OCI-LY1 (cell line): ENCODE results near the gene PRAMEF14.
"Not testable (repeated sequence)": the region's sequence is repeated elsewhere in the genome, so short reads cannot be mapped to it uniquely, and the experiment has no call there.

Source experiments
- H2AFZ ChIP-seq: fragments of 200-600 bp; sonication (generic), shearing (Covaris generic); 2 replicates; pipeline ENCODE4 v1.6.0; 2014; ENCODE audit warnings: antibody characterized with exemption, mild to moderate bottlenecking, low read length
- H3F3A ChIP-seq: fragments of 200-600 bp; sonication (generic), shearing (Covaris generic); 2 replicates; pipeline ENCODE4 v1.6.0; 2014; ENCODE audit warnings: mild to moderate bottlenecking, antibody characterized with exemption, low read length, moderate library complexity; ENCODE audit not compliant: insufficient read depth
- H3K27ac ChIP-seq: fragments of 200-600 bp; sonication (generic); 2 replicates; pipeline ENCODE4 v1.5.1; 2014; ENCODE audit warnings: low read length, mixed run types, mild to moderate bottlenecking, low read depth; ENCODE audit not compliant: poor library complexity, severe bottlenecking
- H3K27me3 ChIP-seq: fragments of 200-600 bp; sonication (generic); 2 replicates; pipeline ENCODE4 v1.6.0; 2014; ENCODE audit warnings: antibody characterized with exemption, mild to moderate bottlenecking, low read length, moderate library complexity; ENCODE audit not compliant: insufficient read depth
- H3K36me3 ChIP-seq: fragments of 200-600 bp; sonication (generic); 2 replicates; pipeline ENCODE4 v1.6.1; 2014; ENCODE audit warnings: mild to moderate bottlenecking, antibody characterized with exemption, low read length, moderate library complexity, mixed read lengths; ENCODE audit not compliant: insufficient read depth
- H3K4me1 ChIP-seq: fragments of 200-600 bp; sonication (generic); 2 replicates; pipeline ENCODE4 v1.5.1; 2014; ENCODE audit warnings: mild to moderate bottlenecking, low read length, moderate library complexity; ENCODE audit not compliant: insufficient read depth, severe bottlenecking
- H3K4me2 ChIP-seq: fragments of 200-600 bp; sonication (generic), shearing (Covaris generic); 2 replicates; pipeline ENCODE4 v1.6.1; 2014; ENCODE audit warnings: low read length
- H3K4me3 ChIP-seq: fragments of 200-600 bp; sonication (generic); 2 replicates; pipeline ENCODE4 v1.5.1; 2014; ENCODE audit warnings: low read length, low read depth, mild to moderate bottlenecking, mixed read lengths; ENCODE audit not compliant: poor library complexity, severe bottlenecking
- H3K79me2 ChIP-seq: fragments of 200-600 bp; shearing (Covaris generic); 2 replicates; pipeline ENCODE4 v1.6.1; 2016; ENCODE audit warnings: mixed run types, low read length, mixed read lengths; ENCODE audit not compliant: insufficient read depth
- H3K9ac ChIP-seq: fragments of 200-600 bp; sonication (generic), shearing (Covaris generic); 2 replicates; pipeline ENCODE4 v1.6.1; 2014; ENCODE audit warnings: mild to moderate bottlenecking, low read length, mixed read lengths
- H3K9me2 ChIP-seq: fragments of 200-600 bp; sonication (generic), shearing (Covaris generic); 2 replicates; pipeline ENCODE4 v1.6.1; 2014; ENCODE audit warnings: low read depth, mild to moderate bottlenecking, low read length, mixed read lengths
- H3K9me3 ChIP-seq: fragments of 200-600 bp; shearing (Covaris generic); 2 replicates; pipeline ENCODE4 v1.6.1; 2014; ENCODE audit warnings: low read length, mixed read lengths
- H4K20me1 ChIP-seq: fragments of 200-600 bp; sonication (generic), shearing (Covaris generic); 2 replicates; pipeline ENCODE4 v1.6.0; 2016; ENCODE audit warnings: mild to moderate bottlenecking, low read length; ENCODE audit not compliant: insufficient read depth
- CTCF ChIP-seq: fragments of 200-600 bp; sonication (generic), shearing (Covaris generic); IDR thresholded peaks from 2 replicates; pipeline ENCODE4 v1.5.1; 2017; ENCODE audit warnings: mild to moderate bottlenecking, antibody characterized with exemption, low read length, moderate library complexity, mixed read lengths

PRAMEF14 gene

GRCh38 chr1:13368544-13368943 is 21.6 kb upstream of the PRAMEF14 start:
- peak; percentile 40 for TF ChIP-seq CTCF
- H3K9ac ChIP-seq, H3K27me3 ChIP-seq: not testable (repeated sequence)

DNA sequence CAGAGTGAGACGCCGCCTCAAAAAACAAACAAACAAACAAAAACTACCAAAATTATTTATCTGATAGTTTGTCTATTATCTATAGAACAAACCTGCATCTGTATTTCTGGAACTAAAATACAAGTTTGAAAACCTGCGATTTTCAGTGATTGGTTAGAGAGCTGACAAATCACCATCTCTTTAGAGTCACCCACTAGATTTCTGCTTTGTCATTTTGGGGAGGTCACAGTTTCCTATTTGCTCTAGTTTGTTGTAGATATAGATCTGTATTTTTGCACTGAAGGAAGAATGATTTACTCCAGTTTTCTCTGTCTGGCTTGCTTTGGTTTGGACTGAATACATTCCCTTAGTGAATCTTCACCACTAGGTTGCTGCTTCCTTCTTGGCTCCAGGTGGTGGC is 19.6 kb upstream of the PRAMEF14 start:
- H3K36me3 ChIP-seq, H3K4me3 ChIP-seq, H3F3A ChIP-seq, H3K4me1 ChIP-seq, H3K9me2 ChIP-seq, H3K27me3 ChIP-seq, H3K79me2 ChIP-seq, H3K27ac ChIP-seq, H4K20me1 ChIP-seq, H3K4me2 ChIP-seq, H2AFZ ChIP-seq, H3K9me3 ChIP-seq, H3K9ac ChIP-seq: not testable (repeated sequence)

More at GRCh38 chr1:13368544-13368943, 21.6 kb upstream of the PRAMEF14 start:
- H4K20me1 ChIP-seq, H3K36me3 ChIP-seq, H2AFZ ChIP-seq, H3K9me3 ChIP-seq, H3K4me3 ChIP-seq, H3K9me2 ChIP-seq, H3K4me2 ChIP-seq, H3K4me1 ChIP-seq, H3K27ac ChIP-seq, H3K79me2 ChIP-seq, H3F3A ChIP-seq: not testable (repeated sequence)

DNA sequence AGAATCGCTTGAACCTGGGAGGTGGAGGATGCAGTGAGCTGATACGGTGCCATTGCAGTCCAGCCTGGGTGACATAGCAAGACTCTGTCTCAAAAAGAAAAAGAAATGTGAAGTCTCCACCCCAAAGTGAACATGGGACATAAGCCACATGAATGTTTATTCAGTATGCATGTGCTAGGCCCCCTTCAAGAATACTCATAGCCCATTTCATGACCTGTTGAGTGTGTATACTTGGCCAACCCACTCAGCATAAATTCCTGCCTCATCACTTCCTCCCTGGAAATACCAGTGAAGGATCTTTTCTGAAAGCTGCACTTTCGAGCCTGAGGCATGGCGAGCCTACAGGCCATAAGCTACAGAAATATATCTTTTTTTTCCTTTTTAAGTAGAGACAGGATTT is 18.0 kb upstream of the PRAMEF14 start:
- not testable (repeated sequence) for H2AFZ ChIP-seq, H3K9me2 ChIP-seq, H3K79me2 ChIP-seq, H3F3A ChIP-seq, H3K4me1 ChIP-seq, H3K27ac ChIP-seq, H3K27me3 ChIP-seq, H3K4me3 ChIP-seq, H3K4me2 ChIP-seq, H3K9me3 ChIP-seq, H4K20me1 ChIP-seq, H3K36me3 ChIP-seq, H3K9ac ChIP-seq

- not testable (repeated sequence) for H3K27me3 ChIP-seq, H3K4me1 ChIP-seq, H3K9me3 ChIP-seq, H3K4me2 ChIP-seq, H3K4me3 ChIP-seq, H3K79me2 ChIP-seq, H2AFZ ChIP-seq, H3K9ac ChIP-seq, H3K9me2 ChIP-seq, H3K36me3 ChIP-seq, H4K20me1 ChIP-seq, H3F3A ChIP-seq, H3K27ac ChIP-seq
These were observed 15.4 kb upstream of the PRAMEF14 start for GRCh38 chr1:13362364-13362763.

- H3K4me2 ChIP-seq, H3K27me3 ChIP-seq, H2AFZ ChIP-seq, H3K27ac ChIP-seq, H3K9me3 ChIP-seq, H4K20me1 ChIP-seq, H3K4me3 ChIP-seq, H3K9ac ChIP-seq, H3K79me2 ChIP-seq, H3K9me2 ChIP-seq, H3K36me3 ChIP-seq, H3K4me1 ChIP-seq, H3F3A ChIP-seq: not testable (repeated sequence)
- peak; percentile 38; the same call in 1 of the 2 replicates for TF ChIP-seq CTCF
These were observed 9.8 kb upstream of the PRAMEF14 start for GRCh38 chr1:13356774-13357173.

DNA sequence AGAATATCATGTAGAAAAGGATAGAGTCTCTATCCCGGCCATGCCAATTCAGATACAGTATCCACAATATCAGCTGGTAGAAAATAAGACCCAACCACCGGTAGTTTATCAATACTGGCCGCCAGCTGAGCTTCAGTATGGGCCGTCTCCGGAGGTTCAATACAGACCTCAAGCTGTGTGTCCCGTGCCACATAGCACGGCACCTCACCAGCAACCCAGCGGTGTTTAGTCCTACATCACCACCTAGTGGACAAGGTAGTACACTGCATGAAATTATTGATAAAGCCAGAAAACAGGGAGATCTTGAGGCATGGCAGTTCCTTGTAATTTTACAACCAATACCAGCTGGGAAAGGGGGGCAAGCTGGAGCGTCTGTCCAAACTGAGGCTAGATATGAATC is 7.5 kb upstream of the PRAMEF14 start:
- H4K20me1 ChIP-seq, H3K9ac ChIP-seq, H3K4me3 ChIP-seq, H3K27ac ChIP-seq, H3F3A ChIP-seq, H3K4me1 ChIP-seq, H3K27me3 ChIP-seq, H3K36me3 ChIP-seq, H3K9me3 ChIP-seq, H3K79me2 ChIP-seq, H3K9me2 ChIP-seq, H2AFZ ChIP-seq, H3K4me2 ChIP-seq: not testable (repeated sequence)

GRCh38 chr1:13353476-13353875 is 6.5 kb upstream of the PRAMEF14 start:
- H3K27ac ChIP-seq, H3K79me2 ChIP-seq, H3K27me3 ChIP-seq, H3K9me3 ChIP-seq, H4K20me1 ChIP-seq, H2AFZ ChIP-seq, H3F3A ChIP-seq, H3K9me2 ChIP-seq, H3K9ac ChIP-seq, H3K36me3 ChIP-seq, H3K4me1 ChIP-seq, H3K4me2 ChIP-seq, H3K4me3 ChIP-seq: not testable (repeated sequence)
